Purkinje cell (primary cell): ENCODE results near the gene RHCG. TPM values are rescaled to one million over a fixed set of nuclear protein-coding genes. Genes with fewer than 3 reads are reported as not detected.

Source experiments
- polyA plus RNA-seq: library from polyadenylated mRNA; unstranded; fragments of >200 nt; fragmentation: Nextera tagmentation; gene quantifications from 2 replicates; pipeline ENCODE4 v1.2.1, GENCODE V29; 2014

RHCG gene
- polyA plus RNA-seq: 1.0 and 2.1 TPM in 2 replicates

DNA sequence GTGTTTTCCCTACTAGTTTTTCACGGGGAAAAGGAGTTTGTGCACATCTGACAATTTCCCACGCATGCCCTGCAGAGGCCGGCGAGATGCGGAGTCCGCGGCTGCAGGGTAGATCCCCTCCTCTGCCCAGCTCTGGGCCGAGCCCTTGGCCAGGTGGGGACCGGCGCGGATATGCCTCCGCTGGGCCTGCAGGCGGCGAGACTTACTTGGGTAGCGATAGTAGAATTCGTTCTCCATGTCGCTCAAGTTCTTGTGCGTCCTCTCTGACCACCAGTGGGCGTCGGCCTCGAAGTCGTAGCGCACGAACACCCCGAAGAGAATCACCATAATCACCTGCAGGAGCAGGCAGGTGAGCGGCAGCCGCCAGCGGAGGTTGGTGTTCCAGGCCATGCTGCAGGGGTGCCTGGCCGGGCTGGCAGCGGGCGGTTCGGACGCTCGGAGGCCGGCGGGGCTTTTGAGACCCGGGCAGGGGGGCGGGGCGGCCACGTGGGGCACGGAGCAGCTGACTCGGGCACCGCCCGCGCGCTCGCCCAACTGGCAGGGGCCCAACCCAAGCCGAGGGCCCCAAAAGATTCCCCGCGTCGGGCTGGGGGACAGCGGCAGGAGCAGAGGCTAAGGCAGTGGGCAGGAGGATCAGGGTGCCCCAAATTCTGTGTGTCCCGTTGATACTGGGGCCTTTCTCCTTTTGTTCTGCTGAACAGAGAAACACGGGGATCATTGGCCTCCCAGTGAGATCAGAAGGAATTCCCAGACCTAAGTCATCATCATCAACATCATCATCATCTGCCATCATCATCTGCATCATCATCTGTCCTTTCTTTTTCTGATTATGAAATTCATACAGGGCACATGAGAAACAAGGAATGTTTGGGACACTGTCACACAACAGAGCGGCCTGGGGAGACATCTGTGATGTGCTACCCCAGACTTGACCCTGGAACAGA, at the start of gene RHCG:
Gene RHCG, minus strand, starts transcription at position 429 of the 944 bp plus-strand sequence. Its CDS starts 39 bp downstream, at position 390.

Other genes starting within 250 kb of the RHCG start
- 6.8 and 8.9 TPM in 2 replicates for gene POLG, start 161.8 kb downstream of the RHCG start, polyA plus RNA-seq
- not detected in 2 replicates for gene TICRR, start 78.9 kb upstream of the RHCG start, polyA plus RNA-seq
- gene KIF7, start 158.9 kb upstream of the RHCG start, polyA plus RNA-seq: 0.25 and 0.85 TPM in 2 replicates
- gene PLIN1, start 182.8 kb upstream of the RHCG start, polyA plus RNA-seq: 0.74 and 2.3 TPM in 2 replicates
- gene PEX11A, start 194.2 kb upstream of the RHCG start, polyA plus RNA-seq: 0.38 and 5.9 TPM in 2 replicates
- 0.39 and 0.56 TPM in 2 replicates for gene WDR93, start 194.2 kb upstream of the RHCG start, polyA plus RNA-seq